Measurements from ENCODE around the gene ASB4. TPM values are rescaled to one million over a fixed set of nuclear protein-coding genes. Genes with fewer than 3 reads are reported as not detected.

Gene ASB4
- total RNA-seq, 1 experiment from 2014 or later: not detected

DNA sequence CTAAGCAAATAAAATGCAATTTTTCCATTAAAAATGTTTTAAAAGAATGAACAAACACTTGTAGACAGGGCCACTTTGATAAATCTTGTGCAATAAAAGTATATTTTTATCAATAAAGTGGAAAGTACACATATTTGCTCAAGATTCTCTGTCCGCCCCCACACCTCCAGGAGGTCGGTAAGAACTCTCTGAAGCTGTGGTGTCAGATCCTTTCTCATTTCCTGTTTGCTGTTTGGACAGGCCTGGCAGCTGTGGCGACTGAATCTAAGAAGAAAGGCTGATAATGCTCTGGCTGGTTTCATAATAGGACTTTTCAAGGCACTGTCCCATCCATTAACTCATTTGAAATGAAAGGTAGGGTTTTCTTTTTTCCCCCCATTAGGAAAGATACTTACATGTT lies 15.3 kb upstream of the ASB4 start:
- DNase-seq: no peak
- no TSS peak for BruUV-seq (replicated peaks)
- Histone ChIP-seq H3K4me2 (no peak overlapping the region), H3K4me3 (no peak overlapping the region), H3K79me2 (ENCODE audit: low read depth) (no peaks in the 10 kb centered on the region), H3K36me3 (ENCODE audit: low read depth) (no peaks in the 10 kb centered on the region), H2AFZ (no peak overlapping the region), H3F3A (ENCODE audit: insufficient read depth, low read depth) (no peaks in the 10 kb centered on the region), H3K4me1 (replicated peaks; ENCODE audit: insufficient read depth) (no peaks in the 10 kb centered on the region), H3K9me2 (ENCODE audit: insufficient read depth) (no peaks in the 10 kb centered on the region), H3K27ac (no peak overlapping the region), H3K27me3 (ENCODE audit: insufficient read depth, low read depth) (no peaks in the 10 kb centered on the region), H3K9me3 (ENCODE audit: insufficient read depth, low read depth) (no peaks in the 10 kb centered on the region), H4K20me1 (ENCODE audit: insufficient read depth) (no peaks in the 10 kb centered on the region)
- CTCF ChIA-PET: no interaction called here
- TF ChIP-seq EZH2 (IDR thresholded peaks at IDR 0.05; ENCODE audit: low read depth) (no peak), CTCF (conservative IDR thresholded peaks at IDR 0.05) (no peak)
- POLR2A ChIA-PET (ENCODE audit: unreplicated experiment): no interaction called here
- intact Hi-C loops (cut with micrococcal nuclease; ENCODE audit: unreplicated experiment): no loop called here

DNA sequence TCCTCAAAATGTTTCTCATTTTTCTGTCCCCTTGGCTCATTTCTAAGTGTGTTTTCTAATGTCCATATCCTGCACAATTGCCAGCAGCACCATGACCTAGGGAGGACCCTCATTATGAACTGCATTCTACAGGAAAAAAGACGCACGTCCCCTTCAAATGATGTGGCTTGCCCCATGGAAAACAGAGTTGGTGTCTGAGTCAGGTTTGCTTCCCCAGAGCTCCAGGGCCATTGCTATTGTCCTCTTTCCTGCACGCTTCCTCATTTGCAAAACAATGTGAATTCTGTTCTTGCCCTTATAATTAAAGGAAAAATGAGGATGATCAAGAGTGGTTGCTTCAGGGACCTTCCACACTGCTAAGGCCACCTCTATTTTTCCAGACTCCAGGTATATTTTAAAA lies 14.7 kb upstream of the ASB4 start:
- Histone ChIP-seq H4K20me1 (ENCODE audit: insufficient read depth) (no peaks in the 10 kb centered on the region), H3K9me3 (ENCODE audit: insufficient read depth, low read depth) (no peaks in the 10 kb centered on the region), H2AFZ (no peak overlapping the region), H3K4me2 (no peak overlapping the region), H3K4me1 (replicated peaks; ENCODE audit: insufficient read depth) (no peaks in the 10 kb centered on the region), H3F3A (ENCODE audit: insufficient read depth, low read depth) (no peaks in the 10 kb centered on the region), H3K4me3 (no peak overlapping the region), H3K9me2 (ENCODE audit: insufficient read depth) (no peaks in the 10 kb centered on the region), H3K27ac (no peak overlapping the region), H3K36me3 (ENCODE audit: low read depth) (no peaks in the 10 kb centered on the region), H3K27me3 (ENCODE audit: insufficient read depth, low read depth) (no peaks in the 10 kb centered on the region), H3K79me2 (ENCODE audit: low read depth) (no peaks in the 10 kb centered on the region)
- intact Hi-C loops (cut with micrococcal nuclease; ENCODE audit: unreplicated experiment): no loop called here
- DNase-seq: no peak
- TF ChIP-seq CTCF (conservative IDR thresholded peaks at IDR 0.05) (no peak), EZH2 (IDR thresholded peaks at IDR 0.05; ENCODE audit: low read depth) (no peak)
- ChIA-PET POLR2A (ENCODE audit: unreplicated experiment) (no interaction called here), CTCF (no interaction called here)
- no TSS peak for BruUV-seq (replicated peaks)

GRCh38 chr7:95472581-95473161 lies 13.1 kb upstream of the ASB4 start:
- H3K27ac ChIP-seq: no peak overlapping the region

More at GRCh38 chr7:95472581-95473161, 13.1 kb upstream of the ASB4 start:
- no peaks in the 10 kb centered on the region for H3K27me3 ChIP-seq (ENCODE audit: insufficient read depth, low read depth)
- ChIA-PET CTCF (interaction anchor here (0.5 kb wide), 1 partner anchor 222 kb away, joined by 5 read pairs; no protein-coding TSS in a partner anchor), POLR2A (ENCODE audit: unreplicated experiment) (no interaction called here)
- no peaks in the 10 kb centered on the region for H3K4me1 ChIP-seq (replicated peaks; ENCODE audit: insufficient read depth)
- no TSS peak for BruUV-seq (replicated peaks)
- H3K79me2 ChIP-seq (ENCODE audit: low read depth): no peaks in the 10 kb centered on the region
- no peak for DNase-seq
- no peaks in the 10 kb centered on the region for H4K20me1 ChIP-seq (ENCODE audit: insufficient read depth)
- H2AFZ ChIP-seq: no peak overlapping the region
- no peak overlapping the region for H3K4me2 ChIP-seq
- H3K36me3 ChIP-seq (ENCODE audit: low read depth): no peaks in the 10 kb centered on the region
- intact Hi-C loops (cut with micrococcal nuclease; ENCODE audit: unreplicated experiment): no loop called here
- no peak for TF ChIP-seq EZH2 (IDR thresholded peaks at IDR 0.05; ENCODE audit: low read depth)
- no peak for TF ChIP-seq CTCF (conservative IDR thresholded peaks at IDR 0.05)
- no peaks in the 10 kb centered on the region for H3F3A ChIP-seq (ENCODE audit: insufficient read depth, low read depth)
- no peaks in the 10 kb centered on the region for H3K9me3 ChIP-seq (ENCODE audit: insufficient read depth, low read depth)
- H3K9me2 ChIP-seq (ENCODE audit: insufficient read depth): no peaks in the 10 kb centered on the region
- H3K4me3 ChIP-seq: no peak overlapping the region
